CD14-positive monocyte (primary cell): ENCODE data around the gene MICAL1. TPM values are rescaled to one million over a fixed set of nuclear protein-coding genes. Genes with fewer than 3 reads are reported as not detected.

Experiments
- DNase-seq, 3 donors: peaks; one replicate each; pipeline ENCODE4 v3.0.0-alpha.2; 2011 to 2022
- H2AFZ ChIP-seq: 2 replicates; pipeline ENCODE4 v1.6.0; 2012; ENCODE audit warnings: mild to moderate bottlenecking, low read depth, low read length, inconsistent platforms; ENCODE audit not compliant: insufficient read depth, poor library complexity, severe bottlenecking
- H3K27ac ChIP-seq, 2 donors: 1 replicate in 1 of 2; 2 replicates in 1 of 2; pipeline ENCODE4 v1.5.1; 2012 to 2013; ENCODE audit warnings: low read length in 2 of 2, control low read depth in 1 of 2, inconsistent platforms in 1 of 2, low read depth in 1 of 2, mild to moderate bottlenecking in 1 of 2
- H3K27me3 ChIP-seq, 2 donors: one replicate each; pipeline versions ENCODE4 v1.6.0 to v1.6.1; 2011 to 2013; ENCODE audit warnings: low read length in 2 of 2; ENCODE audit not compliant: control insufficient read depth in 2 of 2, insufficient read depth in 2 of 2
- H3K36me3 ChIP-seq, 2 donors: replicated peaks in 1 of 2; 1 replicate in 1 of 2; 2 replicates in 1 of 2; pipeline versions ENCODE4 v1.5.1 to v1.6.1; 2012 to 2013; ENCODE audit warnings: low read length in 2 of 2, control low read depth in 1 of 2, inconsistent platforms in 1 of 2, mild to moderate bottlenecking in 1 of 2; ENCODE audit not compliant: insufficient read depth in 2 of 2, control insufficient read depth in 1 of 2
- H3K4me1 ChIP-seq, 2 donors: 1 replicate in 1 of 2; 2 replicates in 1 of 2; pipeline versions ENCODE4 v1.5.1 to v1.6.1; 2012 to 2013; ENCODE audit warnings: low read length in 2 of 2, control low read depth in 1 of 2, inconsistent platforms in 1 of 2, mild to moderate bottlenecking in 1 of 2, moderate library complexity in 1 of 2; ENCODE audit not compliant: insufficient read depth in 2 of 2, control insufficient read depth in 1 of 2
- H3K4me2 ChIP-seq: replicated peaks from 2 replicates; pipeline ENCODE3; 2012; ENCODE audit warnings: low read length, moderate library complexity, mild to moderate bottlenecking; ENCODE audit not compliant: poor library complexity, severe bottlenecking; ENCODE audit errors: extremely low read depth
- H3K4me3 ChIP-seq, 3 experiments: fragments of 200-600 bp in 1 of 3; sonication (generic) in 1 of 3; replicated peaks in 1 of 3; 1 replicate in 2 of 3; 2 replicates in 1 of 3; pipeline ENCODE4 v1.5.1; 2011 to 2013; ENCODE audit warnings: low read length in 3 of 3, mild to moderate bottlenecking in 3 of 3, control low read depth in 2 of 3, low read depth in 2 of 3, inconsistent platforms in 1 of 3, moderate library complexity in 1 of 3
- H3K79me2 ChIP-seq: 2 replicates; pipeline ENCODE4 v1.6.0; 2012; ENCODE audit warnings: mild to moderate bottlenecking, control low read depth, inconsistent platforms, low read length, moderate library complexity; ENCODE audit not compliant: insufficient read depth
- H3K9ac ChIP-seq: 2 replicates; pipeline ENCODE4 v1.6.0; 2017; ENCODE audit warnings: low read length, mild to moderate bottlenecking; ENCODE audit not compliant: insufficient read depth, poor library complexity, severe bottlenecking
- H3K9me3 ChIP-seq, 2 donors: replicated peaks in 1 of 2; 1 replicate in 1 of 2; 2 replicates in 1 of 2; pipeline versions ENCODE4 v1.5.1 to v1.6.1; 2012 to 2013; ENCODE audit warnings: low read length in 2 of 2, control low read depth in 1 of 2; ENCODE audit not compliant: control insufficient read depth in 1 of 2, insufficient read depth in 1 of 2
- H4K20me1 ChIP-seq: 2 replicates; pipeline ENCODE4 v1.6.0; 2012; ENCODE audit warnings: mild to moderate bottlenecking, low read length, control low read depth, moderate library complexity; ENCODE audit not compliant: insufficient read depth
- H3K27ac Mint-ChIP-seq, 7 donors: one replicate each; pipeline ENCODE4 v1.8.0; 2020; ENCODE audit warnings: mild to moderate bottlenecking in 7 of 7, mixed read lengths in 7 of 7, moderate library complexity in 6 of 7, inconsistent platforms in 2 of 7
- H3K27me3 Mint-ChIP-seq, 3 donors: one replicate each; pipeline ENCODE4 v1.8.0; 2021 to 2022; ENCODE audit warnings: low read depth in 3 of 3, mild to moderate bottlenecking in 3 of 3, mixed read lengths in 3 of 3, moderate library complexity in 3 of 3, inconsistent platforms in 1 of 3
- H3K36me3 Mint-ChIP-seq, 2 donors: one replicate each; pipeline ENCODE4 v1.8.0; 2020; ENCODE audit warnings: mixed read lengths in 2 of 2, inconsistent platforms in 1 of 2, mild to moderate bottlenecking in 1 of 2
- H3K4me1 Mint-ChIP-seq: one replicate; pipeline ENCODE4 v1.8.0; 2020; ENCODE audit warnings: mild to moderate bottlenecking, mixed read lengths
- H3K4me3 Mint-ChIP-seq, 2 donors: one replicate each; pipeline ENCODE4 v1.8.0; 2020; ENCODE audit warnings: mild to moderate bottlenecking in 2 of 2, mixed read lengths in 2 of 2, moderate library complexity in 1 of 2
- H3K9me3 Mint-ChIP-seq, 7 donors: one replicate each; pipeline ENCODE4 v1.8.0; 2020 to 2022; ENCODE audit warnings: mixed read lengths in 7 of 7, mild to moderate bottlenecking in 6 of 7, moderate library complexity in 6 of 7, inconsistent platforms in 2 of 7
- CTCF ChIP-seq: fragments of 200-600 bp; IDR thresholded peaks from one replicate; pipeline ENCODE4 v1.8.0; 2022; ENCODE audit warnings: antibody characterized with exemption, mild to moderate bottlenecking
- WGBS: methylation state at CpG from one replicate; pipeline ENCODE4 v1.1.5; 2013; ENCODE audit warnings: missing lambda C conversion rate; ENCODE audit not compliant: insufficient coverage; 5-methylcytosine and 5-hydroxymethylcytosine counted together
- intact Hi-C, 2 donors: fragments of 100-400 bp; cut with micrococcal nuclease; formaldehyde crosslinking; loops; one replicate each; pipeline versions ENCODE4 v1.15.0 to v1.15.1; 2023
- polyA plus RNA-seq, 3 donors: library from polyadenylated mRNA; depleted of rRNA in 1 of 3; unstranded in 2 of 3; stranded (reverse) in 1 of 3; fragments of 300-500 nt in 2 of 3; fragments of >200 nt in 1 of 3; fragmentation: Illumina TruSeq in 2 of 3; gene quantifications; 1 replicate in 2 of 3; 2 replicates in 1 of 3; pipeline ENCODE4 v1.2.3, GENCODE V29; 2012 to 2021

The MICAL1 gene
- polyA plus RNA-seq, 3 donors: 7.5 to 227 (median 13.2) TPM

- Mint-ChIP-seq H3K9me3 (peaks cover 0 to 3% (median 0%) of the 10 kb centered on the region in 7 donors), H3K4me1 (peaks cover 43% of the 10 kb centered on the region), H3K27ac (peak overlapping the region in 5 of 7 donors; percentile 30 to 56 (median 42)), H3K4me3 (no peak overlapping the region), H3K36me3 (peaks cover 34 to 62% of the 10 kb centered on the region in 2 donors), H3K27me3 (peaks cover 0 to 2% (median 0%) of the 10 kb centered on the region in 3 donors)
- H3K36me3 ChIP-seq: peaks cover 40 to 62% of the 10 kb centered on the region in 2 donors
- H3K4me1 ChIP-seq: peaks cover 28 to 44% of the 10 kb centered on the region in 2 donors
- no peak overlapping the region for H2AFZ ChIP-seq
- H3K27me3 ChIP-seq: no peaks in the 10 kb centered on the region
- 100% methylated on average over 8 of the region's 9 CpGs for WGBS
- H3K9me3 ChIP-seq: no peaks in the 10 kb centered on the region
- peak overlapping the region in 1 of 2 donors; percentile 20 for H3K27ac ChIP-seq
- peaks cover 61% of the 10 kb centered on the region for H4K20me1 ChIP-seq
- no peak for DNase-seq
- intact Hi-C loops: loop anchor here in 1 of 2 donors (10.0 kb wide), 1 partner anchor 357 kb away; the partner anchor contains the start of genes CEP57L1 and SESN1
- TF ChIP-seq CTCF: no peak
- H3K9ac ChIP-seq: no peak overlapping the region
- H3K4me3 ChIP-seq: no peak overlapping the region
- H3K4me2 ChIP-seq: no peak overlapping the region
- H3K79me2 ChIP-seq: peaks cover 62% of the 10 kb centered on the region
Observed at GRCh38 chr6:109452181-109452580, 3.4 kb downstream of the MICAL1 start.

GRCh38 chr6:109451376-109451775, 4.2 kb downstream of the MICAL1 start:
- WGBS: 100% methylated on average over 2 of the region's 7 CpGs
- no peaks in the 10 kb centered on the region for H3K27me3 ChIP-seq
- H3K9me3 ChIP-seq: no peaks in the 10 kb centered on the region
- H2AFZ ChIP-seq: no peak overlapping the region
- Mint-ChIP-seq H3K4me1 (peaks cover 39% of the 10 kb centered on the region), H3K9me3 (peaks cover 0 to 3% (median 0%) of the 10 kb centered on the region in 7 donors), H3K27ac (peak overlapping the region in 3 of 7 donors; percentile 30 to 61 (median 42)), H3K27me3 (peaks cover 0 to 2% (median 0%) of the 10 kb centered on the region in 3 donors), H3K4me3 (no peak overlapping the region), H3K36me3 (peaks cover 39 to 70% of the 10 kb centered on the region in 2 donors)
- peaks cover 20 to 37% of the 10 kb centered on the region in 2 donors for H3K4me1 ChIP-seq
- H3K36me3 ChIP-seq: peaks cover 48 to 70% of the 10 kb centered on the region in 2 donors
- H3K79me2 ChIP-seq: peaks cover 59% of the 10 kb centered on the region
- no peak overlapping the region for H3K9ac ChIP-seq
- H3K27ac ChIP-seq: peak overlapping the region in 1 of 2 donors; percentile 20
- no peak for TF ChIP-seq CTCF
- DNase-seq: no peak
- no peak overlapping the region for H3K4me3 ChIP-seq
- intact Hi-C loops: loop anchor here in 1 of 2 donors (10.0 kb wide), 1 partner anchor 357 kb away; the partner anchor contains the start of genes CEP57L1 and SESN1
- peaks cover 69% of the 10 kb centered on the region for H4K20me1 ChIP-seq
- no peak overlapping the region for H3K4me2 ChIP-seq
